MM.1S (cell line): Measurements from ENCODE around the gene LRP5.

ENCODE experiments used
- DNase-seq: peaks from one replicate; pipeline ENCODE4 v3.0.0-alpha.2; 2015
- H2AFZ ChIP-seq: fragments of 300-600 bp; sonication (generic); 2 replicates; pipeline ENCODE4 v1.6.0; 2016; ENCODE audit warnings: antibody characterized with exemption, low read length
- H3F3A ChIP-seq: fragments of 300-600 bp; sonication (generic); 2 replicates; pipeline ENCODE4 v1.6.1; 2016; ENCODE audit warnings: mild to moderate bottlenecking, antibody characterized with exemption, low read length, moderate library complexity, mixed read lengths; ENCODE audit not compliant: insufficient read depth
- H3K27ac ChIP-seq: fragments of 300-600 bp; sonication (generic); 2 replicates; pipeline ENCODE4 v1.5.1; 2016; ENCODE audit warnings: mild to moderate bottlenecking, low read length
- H3K27me3 ChIP-seq: fragments of 300-600 bp; sonication (generic); replicated peaks from 2 replicates; pipeline ENCODE4 v1.6.0; 2016; ENCODE audit warnings: low read length; ENCODE audit not compliant: insufficient read depth
- H3K36me3 ChIP-seq: fragments of 300-600 bp; sonication (generic); replicated peaks from 2 replicates; pipeline ENCODE4 v1.6.1; 2016; ENCODE audit warnings: mild to moderate bottlenecking, low read length, mixed read lengths; ENCODE audit not compliant: insufficient read depth
- H3K4me1 ChIP-seq: fragments of 300-600 bp; sonication (generic); 2 replicates; pipeline ENCODE4 v1.6.1; 2016; ENCODE audit warnings: low read length, mixed read lengths
- H3K4me2 ChIP-seq: fragments of 300-600 bp; sonication (generic); 2 replicates; pipeline ENCODE4 v1.6.0; 2016; ENCODE audit warnings: low read depth, low read length
- H3K4me3 ChIP-seq: fragments of 300-600 bp; sonication (generic); 2 replicates; pipeline ENCODE4 v1.5.1; 2016; ENCODE audit warnings: low read length, mixed read lengths
- H3K79me2 ChIP-seq: fragments of 300-600 bp; sonication (generic); 2 replicates; pipeline ENCODE4 v1.6.1; 2016; ENCODE audit warnings: mixed run types, low read length, mixed read lengths
- H3K9ac ChIP-seq: fragments of 300-600 bp; sonication (generic); 2 replicates; pipeline ENCODE4 v1.6.1; 2016; ENCODE audit warnings: low read length, mixed read lengths
- H3K9me2 ChIP-seq: fragments of 300-600 bp; sonication (generic); replicated peaks from 2 replicates; pipeline ENCODE4 v1.6.1; 2016; ENCODE audit warnings: mild to moderate bottlenecking, low read length, mixed read lengths; ENCODE audit not compliant: insufficient read depth
- H3K9me3 ChIP-seq: fragments of 300-600 bp; sonication (generic); replicated peaks from 2 replicates; pipeline ENCODE4 v1.6.1; 2016; ENCODE audit warnings: mild to moderate bottlenecking, low read length, mixed read lengths; ENCODE audit not compliant: insufficient read depth
- H4K20me1 ChIP-seq: fragments of 300-600 bp; sonication (generic); 2 replicates; pipeline ENCODE4 v1.6.1; 2016; ENCODE audit warnings: mild to moderate bottlenecking, low read length, moderate library complexity, mixed read lengths; ENCODE audit not compliant: insufficient read depth
- EZH2 ChIP-seq: fragments of 300-600 bp; sonication (generic); optimal IDR thresholded peaks from 2 replicates; pipeline ENCODE3; 2017; ENCODE audit warnings: low read depth, mild to moderate bottlenecking, antibody characterized with exemption, low read length, mixed read lengths
- EZH2phosphoT487 ChIP-seq: fragments of 300-600 bp; sonication (generic); IDR thresholded peaks from 2 replicates; pipeline ENCODE4 v1.6.1; 2018; ENCODE audit warnings: antibody characterized with exemption, low read length
- TF ChIP-seq, protein P1 (sequence below): fragments of 300-600 bp; sonication (generic); IDR thresholded peaks from 2 replicates; pipeline ENCODE4 v1.5.1; 2016; ENCODE audit warnings: antibody characterized with exemption, low read length, mixed read lengths

LRP5 gene

DNA sequence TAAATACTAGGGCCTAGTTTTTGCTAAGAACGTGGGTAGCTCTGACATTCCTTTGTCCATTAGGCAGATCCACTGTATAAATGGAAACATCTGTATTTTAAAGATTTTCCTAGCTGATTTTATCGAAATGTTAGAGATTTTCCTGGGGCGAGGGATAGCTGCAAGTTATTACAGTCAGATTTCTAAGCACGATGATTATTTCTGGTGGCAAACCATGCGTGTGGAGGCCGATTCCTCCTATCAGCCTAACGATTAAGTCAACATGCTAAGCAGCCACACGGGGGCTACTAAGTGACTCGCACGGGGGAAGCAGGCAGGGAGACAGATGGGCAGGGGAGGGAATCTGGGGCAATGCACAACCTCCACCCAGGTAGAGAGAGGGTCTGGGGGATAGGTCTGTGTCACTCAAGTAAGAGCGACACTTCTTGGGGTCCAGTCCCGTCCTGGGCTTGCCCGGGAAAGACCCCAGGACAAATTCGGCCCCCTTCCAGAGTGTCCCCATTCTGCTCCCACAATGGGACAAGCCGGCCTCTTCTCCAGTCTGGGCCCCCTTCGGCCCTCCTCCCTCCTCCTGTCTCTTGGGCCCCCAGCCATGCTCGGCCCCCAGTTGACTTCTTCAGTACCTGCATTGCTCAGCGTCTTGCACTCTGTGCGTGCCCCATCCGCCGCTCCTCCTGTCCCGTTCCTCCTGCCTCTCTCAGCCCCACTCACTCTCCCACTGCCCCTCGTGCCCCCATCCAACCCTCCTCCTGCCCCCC is 41.2 kb upstream of the LRP5 start:
- TF ChIP-seq, protein P1, sequence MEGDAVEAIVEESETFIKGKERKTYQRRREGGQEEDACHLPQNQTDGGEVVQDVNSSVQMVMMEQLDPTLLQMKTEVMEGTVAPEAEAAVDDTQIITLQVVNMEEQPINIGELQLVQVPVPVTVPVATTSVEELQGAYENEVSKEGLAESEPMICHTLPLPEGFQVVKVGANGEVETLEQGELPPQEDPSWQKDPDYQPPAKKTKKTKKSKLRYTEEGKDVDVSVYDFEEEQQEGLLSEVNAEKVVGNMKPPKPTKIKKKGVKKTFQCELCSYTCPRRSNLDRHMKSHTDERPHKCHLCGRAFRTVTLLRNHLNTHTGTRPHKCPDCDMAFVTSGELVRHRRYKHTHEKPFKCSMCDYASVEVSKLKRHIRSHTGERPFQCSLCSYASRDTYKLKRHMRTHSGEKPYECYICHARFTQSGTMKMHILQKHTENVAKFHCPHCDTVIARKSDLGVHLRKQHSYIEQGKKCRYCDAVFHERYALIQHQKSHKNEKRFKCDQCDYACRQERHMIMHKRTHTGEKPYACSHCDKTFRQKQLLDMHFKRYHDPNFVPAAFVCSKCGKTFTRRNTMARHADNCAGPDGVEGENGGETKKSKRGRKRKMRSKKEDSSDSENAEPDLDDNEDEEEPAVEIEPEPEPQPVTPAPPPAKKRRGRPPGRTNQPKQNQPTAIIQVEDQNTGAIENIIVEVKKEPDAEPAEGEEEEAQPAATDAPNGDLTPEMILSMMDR = peak; percentile 60
- TF ChIP-seq EZH2 = no peak
- H3K4me3 ChIP-seq = peak overlapping the region; percentile 89
- no peaks in the 10 kb centered on the region for H3K9me3 ChIP-seq
- H3K9ac ChIP-seq = peak overlapping the region; percentile 94
- peak overlapping the region; percentile 34; the same call in 1 of the 2 replicates for H2AFZ ChIP-seq
- H3K4me2 ChIP-seq = peak overlapping the region; percentile 62
- peaks cover 34% of the 10 kb centered on the region for H3F3A ChIP-seq
- H4K20me1 ChIP-seq = no peaks in the 10 kb centered on the region
- H3K9me2 ChIP-seq = no peaks in the 10 kb centered on the region
- no peaks in the 10 kb centered on the region for H3K36me3 ChIP-seq
- no peaks in the 10 kb centered on the region for H3K27me3 ChIP-seq
- H3K4me1 ChIP-seq = peaks cover 45% of the 10 kb centered on the region
- peak overlapping the region; percentile 95 for H3K27ac ChIP-seq
- peak; percentile 91 for DNase-seq
- peaks cover 46% of the 10 kb centered on the region for H3K79me2 ChIP-seq

DNA sequence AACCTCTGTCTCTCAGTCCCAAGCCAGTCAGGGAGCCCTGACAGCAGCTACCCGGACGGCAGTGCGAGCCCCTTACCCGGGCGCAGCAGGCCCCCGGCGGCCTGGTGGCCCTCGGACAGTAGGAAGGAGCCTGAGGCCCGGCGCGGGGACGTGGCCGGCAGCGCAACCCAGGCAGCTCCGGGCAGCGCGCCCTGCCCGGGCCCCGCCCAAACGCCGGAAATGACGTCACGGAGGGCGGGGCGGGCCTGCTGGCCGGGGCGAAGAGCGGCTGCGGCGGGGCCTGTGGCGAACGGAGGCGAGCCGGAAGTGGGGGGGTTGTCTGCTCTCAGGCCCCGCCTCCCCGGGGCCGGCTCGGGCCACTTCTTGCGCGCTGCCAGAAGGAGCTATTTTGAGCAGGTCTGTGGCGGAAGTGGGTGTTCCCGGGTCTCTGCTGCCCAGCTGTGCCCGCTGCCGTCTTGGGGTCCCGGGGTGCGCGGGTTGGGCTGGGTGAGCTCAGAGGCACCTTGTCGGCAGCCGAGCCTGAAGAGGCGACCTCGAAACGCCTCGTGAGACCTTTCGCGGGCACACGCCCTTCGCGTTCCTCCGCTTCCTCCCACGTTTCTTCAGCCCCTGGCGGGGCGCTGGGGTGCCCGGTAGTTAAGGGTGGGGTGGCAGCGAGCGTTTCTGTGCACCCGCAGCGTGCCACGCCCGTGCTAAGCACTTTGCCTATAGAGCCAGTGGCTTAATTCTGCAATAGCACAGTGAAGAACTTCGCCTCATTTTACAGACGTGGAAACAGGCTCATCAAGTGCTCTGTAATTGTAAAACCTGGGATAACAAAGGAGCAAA is 40.4 kb upstream of the LRP5 start, which contains the start of gene C11orf24:
TSS of gene C11orf24 (minus strand) at position 193 of the 828 bp plus-strand sequence. CDS start 8,206 bp downstream, outside the sequence.
- Histone ChIP-seq H3K9me2 (no peaks in the 10 kb centered on the region), H3K27ac (peak within 1 kb of the TSS; percentile 95), H3K4me3 (peak within 1 kb of the TSS; percentile 89), H3K9ac (peak within 1 kb of the TSS; percentile 94), H3K79me2 (peaks cover 46% of the 10 kb centered on the region), H4K20me1 (no peaks in the 10 kb centered on the region), H3K9me3 (no peaks in the 10 kb centered on the region), H3K36me3 (no peaks in the 10 kb centered on the region), H3K4me2 (peak within 1 kb of the TSS; percentile 62), H3F3A (peaks cover 26% of the 10 kb centered on the region), H3K27me3 (no peaks in the 10 kb centered on the region), H3K4me1 (peaks cover 39% of the 10 kb centered on the region), H2AFZ (peak within 1 kb of the TSS; percentile 51)
- DNase-seq = peak; percentile 98
- TF ChIP-seq EZH2 = no peak
- no peak for TF ChIP-seq EZH2phosphoT487
- TF ChIP-seq, protein P1 = no peak

DNA sequence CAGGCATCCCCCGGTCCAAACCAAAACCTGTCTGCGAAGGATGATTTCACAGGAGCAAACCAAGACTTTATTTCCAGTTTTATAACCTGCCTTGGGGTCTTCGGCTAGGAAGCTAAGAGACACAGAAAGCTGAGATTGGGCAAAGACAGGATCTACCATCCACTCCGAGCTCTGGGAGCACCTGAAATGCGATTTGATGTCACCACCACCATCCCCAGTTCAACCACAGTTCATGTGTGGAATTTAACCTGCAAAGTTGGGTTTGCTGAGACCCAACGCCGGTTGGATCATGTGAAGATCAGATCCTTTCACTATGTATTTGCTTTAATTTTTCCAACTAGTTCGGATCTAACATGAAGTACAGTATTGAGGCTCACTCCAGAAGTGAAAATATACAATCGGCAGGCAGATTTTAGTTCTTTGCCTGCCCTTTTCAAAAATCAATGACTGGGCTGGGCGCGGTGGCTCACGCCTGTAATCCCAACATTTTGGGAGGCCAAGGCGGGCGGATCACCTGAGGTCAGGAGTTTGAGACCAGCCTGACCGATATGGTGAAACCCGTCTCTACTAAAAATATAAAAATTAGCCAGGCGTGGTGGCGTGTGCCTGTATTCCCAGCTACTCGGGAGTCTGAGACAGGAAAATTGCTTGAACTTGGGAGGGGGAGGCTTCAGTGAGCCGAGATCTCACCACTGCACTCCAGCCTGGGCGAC is 39.2 kb upstream of the LRP5 start:
- Histone ChIP-seq H3K27me3 (no peaks in the 10 kb centered on the region), H3K9ac (peak overlapping the region; percentile 70; the same call in 1 of the 2 replicates), H3K4me2 (peak overlapping the region; percentile 57), H2AFZ (peak overlapping the region; percentile 33; the same call in 1 of the 2 replicates), H3F3A (peaks cover 20% of the 10 kb centered on the region), H4K20me1 (no peaks in the 10 kb centered on the region), H3K9me3 (no peaks in the 10 kb centered on the region), H3K27ac (peak overlapping the region; percentile 95; the same call in 1 of the 2 replicates), H3K9me2 (no peaks in the 10 kb centered on the region), H3K4me3 (peak overlapping the region; percentile 32), H3K79me2 (peaks cover 34% of the 10 kb centered on the region), H3K4me1 (peaks cover 28% of the 10 kb centered on the region), H3K36me3 (no peaks in the 10 kb centered on the region)
- TF ChIP-seq, protein P1 = no peak
- TF ChIP-seq EZH2phosphoT487 (no peak), EZH2 (no peak)
- no peak for DNase-seq
